Activated CD4-positive, alpha-beta T cell treated with anti-CD3 and anti-CD28 coated beads for 36 hours (primary cell): ENCODE results near the gene UTRN. TPM values are rescaled to one million over a fixed set of nuclear protein-coding genes. Genes with fewer than 3 reads are reported as not detected.

Experiments
- ATAC-seq: fragments of 200-7000 bp; cut with Tn5 transposase; one replicate; pipeline ENCODE4 v1.10.0; 2021; ENCODE audit warnings: mild to moderate bottlenecking, moderate library complexity
- CTCF ChIA-PET: fragments of 350-600 bp; sonication (Branson Sonifier 250); formaldehyde crosslinking; loops from one replicate; lab custom pipeline; 2021; ENCODE audit warnings: antibody characterized with exemption; lab: Charles Lee
- POLR2A ChIA-PET: fragments of 350-600 bp; sonication (Branson Sonifier 250); formaldehyde crosslinking; loops from one replicate; lab custom pipeline; 2021; ENCODE audit warnings: antibody characterized with exemption, inconsistent platforms; lab: Charles Lee
- DNase-seq: peaks from one replicate; pipeline ENCODE4 v3.0.0-alpha.2; 2020
- H3K27ac Mint-ChIP-seq: one replicate; pipeline ENCODE4 v1.8.0; 2021; ENCODE audit warnings: mixed read lengths
- H3K27me3 Mint-ChIP-seq: one replicate; pipeline ENCODE4 v1.8.0; 2021; ENCODE audit warnings: mixed read lengths
- H3K36me3 Mint-ChIP-seq: one replicate; pipeline ENCODE4 v1.8.0; 2021; ENCODE audit warnings: low read depth, mixed read lengths
- H3K4me1 Mint-ChIP-seq: one replicate; pipeline ENCODE4 v1.8.0; 2021; ENCODE audit warnings: mixed read lengths
- H3K4me3 Mint-ChIP-seq: one replicate; pipeline ENCODE4 v1.8.0; 2021; ENCODE audit warnings: mild to moderate bottlenecking, moderate library complexity, mixed read lengths
- H3K9me3 Mint-ChIP-seq: one replicate; pipeline ENCODE4 v1.8.0; 2021; ENCODE audit warnings: low read depth, mixed read lengths
- intact Hi-C, 2 experiments: fragments of 100-400 bp; cut with DNase I in 1 of 2; cut with micrococcal nuclease in 1 of 2; formaldehyde crosslinking; loops; one replicate each; pipeline versions ENCODE4 v1.14.2 to v1.15.1; 2022 to 2024; cut with DNase I, micrococcal nuclease
- total RNA-seq, 2 experiments: library from RNA; stranded (reverse); gene quantifications; one replicate each; pipeline ENCODE4 v1.2.3, GENCODE V29; 2021

UTRN gene
- total RNA-seq, 2 experiments from 2014 or later: 43.4 to 46.2 TPM

DNA sequence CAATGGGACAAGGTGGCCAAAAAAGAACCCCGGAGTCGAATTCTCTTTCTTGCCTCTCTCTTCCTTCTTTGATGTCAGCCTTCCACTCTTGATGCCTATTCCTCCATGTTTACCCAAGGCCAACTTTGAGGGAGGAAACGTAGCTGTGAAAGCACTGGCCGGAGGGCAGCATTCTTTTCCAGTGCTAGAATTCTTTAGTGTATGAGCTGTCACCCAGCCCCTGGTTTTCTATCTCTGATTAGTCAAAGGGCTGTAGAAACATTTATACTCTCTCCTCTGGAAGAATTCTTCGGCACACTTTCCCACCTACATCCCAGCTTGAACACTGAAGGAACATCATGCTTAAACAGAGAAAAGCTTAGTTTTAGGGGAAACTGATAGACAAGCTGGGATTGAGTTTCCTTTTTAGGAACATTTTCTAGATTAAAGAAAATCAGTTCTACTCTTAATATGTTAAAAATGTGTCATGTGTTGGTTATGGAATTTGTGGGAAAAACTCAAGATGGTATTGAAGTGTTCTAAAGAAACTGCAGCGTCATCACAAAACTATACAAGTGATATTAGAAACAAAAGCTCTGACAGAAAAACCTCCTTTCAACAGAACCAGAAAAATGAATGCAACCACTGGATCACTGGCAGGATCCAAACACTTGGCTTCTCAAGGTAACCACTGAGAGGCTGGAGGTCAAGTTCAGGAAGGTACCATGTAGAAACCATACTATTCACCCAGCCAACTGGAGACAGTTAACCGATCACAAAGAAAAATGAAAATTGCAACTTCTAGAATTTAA is 20.7 kb upstream of the UTRN start:
- intact Hi-C loops: loop anchor here in 1 of 2 experiments (5.0 kb wide), 1 partner anchor 218 kb away; no protein-coding TSS in a partner anchor
- ChIA-PET CTCF (interaction anchor here (0.6 to 1.0 kb wide), 2 partner anchors 11 to 603 kb away, joined by 3 to 5 read pairs; no protein-coding TSS in a partner anchor), POLR2A (no interaction called here)
- H3K36me3 Mint-ChIP-seq: no peaks in the 10 kb centered on the region
- no peaks in the 10 kb centered on the region for H3K9me3 Mint-ChIP-seq
- no peak overlapping the region for H3K27ac Mint-ChIP-seq
- ATAC-seq (no peak), DNase-seq (no peak)
- no peak overlapping the region for H3K4me3 Mint-ChIP-seq
- H3K27me3 Mint-ChIP-seq: no peaks in the 10 kb centered on the region
- no peaks in the 10 kb centered on the region for H3K4me1 Mint-ChIP-seq

DNA sequence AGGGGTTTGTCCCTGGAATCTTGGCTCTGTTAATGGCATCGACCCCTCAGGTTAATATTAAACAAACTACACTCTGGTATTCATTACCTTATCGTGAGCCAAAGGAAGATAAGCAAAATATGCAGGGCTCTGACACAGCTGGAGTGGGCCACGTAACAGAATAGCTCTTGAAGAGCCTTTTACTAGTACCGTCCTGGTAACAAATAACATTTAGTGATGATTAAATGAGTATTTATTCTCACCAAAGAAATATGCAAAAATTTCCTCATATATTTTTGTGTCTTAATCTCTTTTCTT is 20.1 kb upstream of the UTRN start:
- Mint-ChIP-seq H3K4me3 (no peak overlapping the region), H3K9me3 (no peaks in the 10 kb centered on the region), H3K36me3 (no peaks in the 10 kb centered on the region), H3K27me3 (no peaks in the 10 kb centered on the region), H3K27ac (no peak overlapping the region), H3K4me1 (no peaks in the 10 kb centered on the region)
- ChIA-PET CTCF (interaction anchor here (0.6 to 1.0 kb wide), 2 partner anchors 12 to 604 kb away, joined by 3 to 5 read pairs; no protein-coding TSS in a partner anchor), POLR2A (no interaction called here)
- DNase-seq: no peak
- ATAC-seq: no peak
- intact Hi-C loops: no loop called here

- CTCF ChIA-PET: interaction anchor here (0.9 to 1.2 kb wide), 3 partner anchors 8 to 217 kb away, joined by 3 to 5 read pairs (median 4); no protein-coding TSS in a partner anchor
- Mint-ChIP-seq H3K36me3 (no peaks in the 10 kb centered on the region), H3K27ac (no peak overlapping the region), H3K27me3 (no peaks in the 10 kb centered on the region), H3K4me1 (no peaks in the 10 kb centered on the region), H3K9me3 (no peaks in the 10 kb centered on the region), H3K4me3 (no peak overlapping the region)
- no peak for DNase-seq
- POLR2A ChIA-PET: no interaction called here
- ATAC-seq: no peak
- intact Hi-C loops: no loop called here
Measured at GRCh38 chr6:144265390-144265789, 19.7 kb upstream of the UTRN start.

DNA sequence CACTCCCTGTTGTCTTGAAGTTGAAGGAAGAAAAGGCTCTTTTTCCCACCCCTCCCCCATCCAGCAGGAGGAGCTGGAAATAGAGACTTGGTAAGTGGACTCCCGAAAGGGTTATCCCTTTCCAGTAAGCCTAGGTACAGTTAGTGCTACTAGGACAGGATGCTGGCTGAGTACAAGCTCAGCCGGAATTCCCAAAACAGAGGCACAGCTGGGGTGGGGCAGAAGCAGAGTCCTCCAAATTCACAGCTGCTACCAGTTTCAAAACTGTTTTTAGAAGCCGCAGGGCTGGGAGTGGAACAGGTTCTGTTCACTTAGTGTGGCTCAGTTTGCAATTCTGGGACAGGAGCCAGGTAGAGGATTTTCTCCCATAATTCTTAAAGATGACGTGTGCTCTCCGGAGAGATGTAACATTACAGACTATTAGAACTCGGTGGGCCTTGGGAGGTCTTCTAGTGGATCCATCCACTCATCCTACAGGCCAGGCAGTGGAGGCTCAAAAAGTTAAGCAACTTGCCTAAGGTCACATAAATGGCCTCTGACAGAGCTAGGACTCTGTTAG is 19.0 kb upstream of the UTRN start:
- Mint-ChIP-seq H3K4me3 (no peak overlapping the region), H3K27ac (no peak overlapping the region), H3K4me1 (no peaks in the 10 kb centered on the region), H3K9me3 (no peaks in the 10 kb centered on the region), H3K27me3 (no peaks in the 10 kb centered on the region), H3K36me3 (no peaks in the 10 kb centered on the region)
- no peak for ATAC-seq
- POLR2A ChIA-PET: no interaction called here
- no peak for DNase-seq
- CTCF ChIA-PET: interaction anchor here (0.9 to 1.2 kb wide), 3 partner anchors 8 to 216 kb away, joined by 3 to 5 read pairs (median 4); no protein-coding TSS in a partner anchor
- intact Hi-C loops: no loop called here

DNA sequence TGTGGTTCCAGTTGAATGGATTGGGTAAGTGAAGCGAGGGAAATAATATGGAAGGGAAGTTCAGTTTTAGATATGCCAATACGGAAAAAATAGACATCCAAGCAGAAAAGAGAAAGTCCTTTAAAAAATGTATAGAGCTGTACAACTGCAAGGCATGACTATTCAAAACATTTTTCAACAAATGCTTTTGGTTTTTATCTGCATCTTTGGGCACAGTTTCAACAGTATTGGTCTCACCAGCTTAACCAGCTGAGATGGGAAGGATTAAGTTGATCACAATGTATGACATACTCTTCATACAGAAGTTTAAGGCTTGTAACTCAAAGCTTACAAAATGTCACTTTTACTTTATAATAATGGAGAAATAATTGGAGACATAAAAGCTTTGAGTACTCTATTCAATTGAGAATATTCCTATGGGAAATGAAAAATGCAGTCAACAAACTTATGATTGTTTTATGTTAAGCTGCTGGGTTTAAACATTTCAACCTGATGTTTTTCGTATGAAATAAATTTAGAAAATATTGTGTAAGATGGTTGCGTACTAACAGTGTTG is 16.3 kb upstream of the UTRN start:
- H3K4me1 Mint-ChIP-seq: no peaks in the 10 kb centered on the region
- no peaks in the 10 kb centered on the region for H3K9me3 Mint-ChIP-seq

GRCh38 chr6:144277174-144277573 is 8.0 kb upstream of the UTRN start:
- Mint-ChIP-seq H3K4me1 (no peaks in the 10 kb centered on the region), H3K4me3 (no peak overlapping the region), H3K36me3 (no peaks in the 10 kb centered on the region), H3K27ac (no peak overlapping the region), H3K9me3 (no peaks in the 10 kb centered on the region), H3K27me3 (peaks cover 5% of the 10 kb centered on the region)
- ChIA-PET POLR2A (no interaction called here), CTCF (no interaction called here)
- DNase-seq: no peak
- intact Hi-C loops: no loop called here
- ATAC-seq: no peak

More for the DNA sequence above, 16.3 kb upstream of the UTRN start:
- ATAC-seq (no peak), DNase-seq (no peak)
- no peaks in the 10 kb centered on the region for H3K36me3 Mint-ChIP-seq
- H3K4me3 Mint-ChIP-seq: no peak overlapping the region
- intact Hi-C loops: no loop called here
- H3K27ac Mint-ChIP-seq: no peak overlapping the region
- no peaks in the 10 kb centered on the region for H3K27me3 Mint-ChIP-seq
- ChIA-PET POLR2A (no interaction called here), CTCF (interaction anchor here (0.6 to 1.3 kb wide), 4 partner anchors 11 to 677 kb away, joined by 3 read pairs; no protein-coding TSS in a partner anchor)

DNA sequence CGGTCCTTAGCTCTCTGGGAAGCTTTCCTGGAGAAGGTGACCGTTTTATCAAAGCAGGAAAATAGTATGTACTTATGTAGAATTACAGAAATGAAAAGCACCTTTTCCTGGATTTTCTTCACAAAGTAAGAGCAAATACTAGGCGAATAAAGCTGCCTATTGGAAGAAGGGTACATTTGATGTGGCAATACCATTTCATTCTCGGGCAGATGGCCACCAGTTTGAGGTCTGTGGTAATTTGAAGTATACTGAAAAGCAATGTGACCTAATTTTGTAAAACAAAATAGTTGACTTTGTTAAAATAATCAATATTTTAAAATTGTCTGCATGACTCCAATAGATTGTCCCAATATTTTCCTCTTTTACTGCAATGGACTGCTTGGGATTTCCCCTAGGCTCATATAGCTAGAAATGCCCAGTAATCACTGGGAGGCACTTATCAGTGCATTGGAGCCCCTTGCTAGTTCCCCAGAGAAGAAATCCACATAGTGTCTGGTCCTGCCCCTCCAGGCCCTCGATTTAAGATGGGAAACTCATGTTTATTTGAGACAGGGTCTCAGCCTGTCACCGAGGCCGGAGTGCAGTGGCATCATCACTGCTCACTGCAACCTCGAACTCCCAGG is 7.4 kb upstream of the UTRN start:
- no peak for DNase-seq
- no peak for ATAC-seq
- Mint-ChIP-seq H3K9me3 (no peaks in the 10 kb centered on the region), H3K27me3 (peaks cover 9% of the 10 kb centered on the region), H3K27ac (no peak overlapping the region), H3K4me1 (no peaks in the 10 kb centered on the region), H3K36me3 (no peaks in the 10 kb centered on the region), H3K4me3 (no peak overlapping the region)
- intact Hi-C loops: no loop called here
- ChIA-PET CTCF (no interaction called here), POLR2A (no interaction called here)

GRCh38 chr6:144278659-144279314 is 6.3 kb upstream of the UTRN start:
- ATAC-seq: no peak
- Mint-ChIP-seq H3K27me3 (peaks cover 19% of the 10 kb centered on the region), H3K36me3 (no peaks in the 10 kb centered on the region), H3K4me1 (peaks cover 2% of the 10 kb centered on the region), H3K9me3 (no peaks in the 10 kb centered on the region), H3K27ac (no peak overlapping the region), H3K4me3 (no peak overlapping the region)
- intact Hi-C loops: no loop called here
- CTCF ChIA-PET: interaction anchor here (0.7 kb wide), 1 partner anchor 179 kb away, joined by 3 read pairs; no protein-coding TSS in a partner anchor
- DNase-seq: no peak
- POLR2A ChIA-PET: no interaction called here

DNA sequence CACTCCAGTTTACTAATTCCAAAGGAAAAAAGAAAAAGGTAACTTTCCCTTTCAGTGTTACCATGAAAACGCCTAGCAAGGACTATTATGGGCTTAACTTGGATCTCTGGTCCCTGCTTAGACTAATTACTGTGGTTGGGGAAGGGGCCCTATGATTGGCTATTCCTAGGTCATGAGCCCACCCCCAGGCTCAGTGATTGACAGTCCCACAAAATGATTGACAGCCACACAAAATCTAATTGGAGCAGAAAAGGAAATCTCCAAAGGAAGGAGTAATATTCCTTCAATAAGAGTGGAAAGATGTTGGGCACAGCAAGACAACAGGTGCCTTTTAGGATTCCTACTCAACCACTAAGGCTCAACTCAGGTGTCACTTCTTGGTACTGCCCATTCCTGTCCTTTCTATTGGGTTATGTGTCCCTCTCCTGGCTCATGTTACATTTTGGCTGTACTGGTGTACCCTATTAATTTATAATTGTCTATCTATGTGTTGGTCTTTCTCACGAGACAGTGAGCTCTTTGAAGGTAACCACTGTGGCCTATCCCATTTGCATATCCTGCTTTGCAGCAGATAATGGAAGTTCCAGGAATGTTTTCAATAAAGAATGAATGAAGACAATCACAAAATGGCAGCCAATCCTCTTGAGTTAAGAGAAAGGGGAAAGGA is 5.5 kb upstream of the UTRN start:
- POLR2A ChIA-PET: no interaction called here
- Mint-ChIP-seq H3K27me3 (peaks cover 23% of the 10 kb centered on the region), H3K4me1 (peaks cover 10% of the 10 kb centered on the region), H3K9me3 (no peaks in the 10 kb centered on the region), H3K27ac (no peak overlapping the region), H3K36me3 (no peaks in the 10 kb centered on the region), H3K4me3 (no peak overlapping the region)
- DNase-seq (no peak), ATAC-seq (no peak)
- CTCF ChIA-PET: interaction anchor here (0.7 to 2.6 kb wide), 3 partner anchors 11 to 180 kb away, joined by 3 to 8 read pairs (median 3); no protein-coding TSS in a partner anchor
- intact Hi-C loops: no loop called here

DNA sequence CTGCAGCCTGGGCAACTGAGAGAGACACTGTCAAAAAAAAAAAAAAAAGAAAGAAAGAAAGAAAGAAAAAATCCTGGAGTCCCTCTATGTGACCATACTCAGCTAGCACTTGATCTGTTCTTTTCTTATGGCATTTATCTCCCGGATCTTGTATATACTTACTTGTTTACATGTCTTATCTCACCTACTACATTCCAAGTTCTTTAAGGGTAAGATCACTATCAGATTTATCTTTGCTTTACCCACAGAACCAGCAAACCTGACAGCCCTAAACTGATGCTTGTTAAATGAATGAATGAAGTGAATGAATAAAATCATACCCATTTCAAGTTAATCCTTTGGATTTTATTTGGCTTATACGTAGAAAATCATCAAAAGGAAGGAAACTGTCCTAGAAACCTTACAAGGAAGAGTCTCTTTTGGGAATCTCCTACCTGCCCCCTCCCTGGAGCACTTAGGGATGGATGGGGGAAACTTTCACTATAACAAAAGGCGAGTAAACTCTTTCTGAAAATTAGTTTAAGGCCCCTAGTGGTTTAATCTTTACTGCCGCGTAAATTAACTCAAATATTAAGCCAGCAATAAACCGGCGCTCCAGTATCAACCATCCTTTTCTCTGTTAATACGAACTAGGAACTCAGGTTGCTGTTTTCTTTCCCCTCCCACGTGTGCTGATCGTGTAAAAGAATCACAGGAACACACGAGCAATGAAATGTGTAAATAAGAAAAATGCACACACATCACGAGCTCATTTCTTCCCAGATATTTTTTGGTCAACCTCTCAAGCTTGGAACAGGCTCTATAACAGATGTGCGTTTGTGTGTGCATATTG is 1.3 kb upstream of the UTRN start:
- ChIA-PET POLR2A (no interaction called here), CTCF (interaction anchor here (0.6 to 1.3 kb wide), 4 partner anchors 40 to 189 kb away, joined by 3 read pairs; no protein-coding TSS in a partner anchor)
- peaks cover 37% of the 10 kb centered on the region for H3K27me3 Mint-ChIP-seq
- ATAC-seq (no peak), DNase-seq (no peak)
- peaks cover 16% of the 10 kb centered on the region for H3K4me1 Mint-ChIP-seq
- no peaks in the 10 kb centered on the region for H3K36me3 Mint-ChIP-seq
- H3K27ac Mint-ChIP-seq: peak overlapping the region; percentile 65
- intact Hi-C loops: loop anchor here (1.0 to 2.0 kb wide), 3 partner anchors 61 to 199 kb away; no protein-coding TSS in a partner anchor
- H3K4me3 Mint-ChIP-seq: peak overlapping the region; percentile 88
- H3K9me3 Mint-ChIP-seq: no peaks in the 10 kb centered on the region
